ENCODE data around the gene DIPK1C.

Gene DIPK1C

GRCh38 chr18:74430231-74430630, 26.9 kb downstream of the DIPK1C start:
- TF ChIP-seq CTCF (IDR thresholded peaks at IDR 0.05; ENCODE audit: low read depth, low read length, missing control alignments) = no peak
- no peak for DNase-seq (ENCODE audit: low read depth)
- in situ Hi-C loops (cut with HindIII; ENCODE audit: low sequenced_read_pairs) = no loop called here
- no peak overlapping the region for H3K4me3 ChIP-seq (ENCODE audit: low read depth, low read length)

DNA sequence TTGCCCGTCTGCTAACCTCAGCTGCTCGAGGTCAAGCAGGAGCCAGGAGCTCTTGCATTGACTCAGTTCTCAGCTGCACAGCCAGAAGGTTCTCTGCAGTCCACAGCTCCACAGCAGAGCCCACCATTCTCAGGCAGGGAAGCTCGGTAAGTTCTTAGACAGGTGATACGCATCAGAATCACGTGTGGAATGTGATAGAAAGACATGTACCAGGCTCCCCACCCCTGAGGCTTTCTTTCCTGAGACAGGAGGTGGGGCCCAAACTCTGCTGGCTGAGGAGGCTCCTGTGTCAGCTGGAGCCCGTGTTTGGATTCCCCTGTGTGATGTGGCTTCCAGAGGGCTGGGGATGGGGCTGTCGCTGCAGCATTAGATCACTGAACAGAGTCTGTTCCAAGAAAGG, 28.0 kb downstream of the DIPK1C start:
- in situ Hi-C loops (cut with HindIII; ENCODE audit: low sequenced_read_pairs) = no loop called here
- TF ChIP-seq CTCF (IDR thresholded peaks at IDR 0.05; ENCODE audit: low read depth, low read length, missing control alignments) = no peak
- no peak overlapping the region for H3K4me3 ChIP-seq (ENCODE audit: low read depth, low read length)
- DNase-seq (ENCODE audit: low read depth) = no peak

GRCh38 chr18:74427442-74428112, 29.5 kb downstream of the DIPK1C start:
- TF ChIP-seq CTCF (IDR thresholded peaks at IDR 0.05; ENCODE audit: low read depth, low read length, missing control alignments) = no peak
- no peak for DNase-seq (ENCODE audit: low read depth)
- in situ Hi-C loops (cut with HindIII; ENCODE audit: low sequenced_read_pairs) = no loop called here
- no peak overlapping the region for H3K4me3 ChIP-seq (ENCODE audit: low read depth, low read length)

DNA sequence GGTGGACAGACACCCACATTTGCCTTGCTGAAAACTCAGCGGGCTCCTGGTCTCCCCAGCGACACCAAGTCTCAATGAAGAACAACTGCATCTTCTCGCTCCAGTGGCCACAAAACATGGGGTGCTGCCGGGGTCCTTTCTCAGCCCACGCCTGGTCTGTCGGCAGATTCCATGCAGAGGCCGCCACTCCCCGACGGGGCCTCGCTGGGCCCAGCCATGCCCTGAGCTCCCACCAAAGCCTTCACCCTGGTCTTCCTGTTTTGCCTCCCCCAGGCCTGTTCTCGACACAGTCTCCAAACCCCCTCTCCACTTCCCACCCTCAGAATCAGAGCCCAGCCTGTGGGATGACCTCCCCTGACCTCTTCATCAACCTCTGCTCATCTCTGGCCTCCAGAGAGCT, 31.2 kb downstream of the DIPK1C start:
- DNase-seq (ENCODE audit: low read depth) = no peak
- no peak overlapping the region for H3K4me3 ChIP-seq (ENCODE audit: low read depth, low read length)
- no peak for TF ChIP-seq CTCF (IDR thresholded peaks at IDR 0.05; ENCODE audit: low read depth, low read length, missing control alignments)
- in situ Hi-C loops (cut with HindIII; ENCODE audit: low sequenced_read_pairs) = no loop called here

DNA sequence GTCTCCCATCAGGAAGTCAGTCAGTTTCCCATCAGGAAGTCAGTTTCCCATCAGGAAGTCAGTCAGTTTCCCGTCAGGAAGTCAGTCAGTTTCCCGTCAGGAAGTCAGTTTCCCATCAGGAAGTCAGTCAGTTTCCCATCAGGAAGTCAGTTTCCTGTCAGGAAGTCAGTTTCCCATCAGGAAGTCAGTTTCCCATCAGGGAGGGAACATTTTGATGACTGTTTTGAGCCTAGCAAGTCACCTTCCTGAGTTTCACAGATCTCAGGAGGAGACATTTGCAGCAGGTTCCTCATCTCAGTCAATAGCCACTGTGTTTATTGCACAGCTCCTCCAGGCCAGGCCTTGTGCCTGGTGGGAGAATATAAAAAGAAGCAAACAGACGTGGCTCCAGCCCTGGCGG, 31.9 kb downstream of the DIPK1C start:
- DNase-seq (ENCODE audit: low read depth) = no peak
- in situ Hi-C loops (cut with HindIII; ENCODE audit: low sequenced_read_pairs) = no loop called here
- H3K4me3 ChIP-seq (ENCODE audit: low read depth, low read length) = no peak overlapping the region
- TF ChIP-seq CTCF (IDR thresholded peaks at IDR 0.05; ENCODE audit: low read depth, low read length, missing control alignments) = no peak

DNA sequence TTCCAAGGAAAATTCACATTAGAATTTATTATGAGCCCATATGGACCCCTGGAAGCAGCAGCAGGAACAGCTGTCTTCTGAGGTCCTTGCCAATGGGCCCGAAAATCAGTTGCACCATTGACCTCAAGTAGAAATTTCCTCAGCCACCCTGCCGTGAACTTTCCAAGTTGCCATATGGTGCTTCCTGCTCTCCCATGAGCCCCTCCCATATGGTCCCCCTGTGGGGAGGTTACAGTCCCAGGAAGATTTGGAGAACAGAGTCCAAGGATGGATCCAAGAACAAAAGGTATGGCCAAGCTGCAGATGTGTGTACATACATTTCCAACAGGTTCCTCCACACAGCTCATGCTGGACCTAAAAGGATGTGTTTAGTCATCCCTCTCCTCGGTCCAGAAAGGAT, 34.6 kb downstream of the DIPK1C start:
- no peak overlapping the region for H3K4me3 ChIP-seq (ENCODE audit: low read depth, low read length)
- in situ Hi-C loops (cut with HindIII; ENCODE audit: low sequenced_read_pairs) = no loop called here
- no peak for DNase-seq (ENCODE audit: low read depth)
- no peak for TF ChIP-seq CTCF (IDR thresholded peaks at IDR 0.05; ENCODE audit: low read depth, low read length, missing control alignments)
